Activated naive CD4-positive, alpha-beta T cell treated with anti-CD3 and anti-CD28 coated beads, Interleukin-2, amount 50 U/mL, for 24 hours (primary cell): ENCODE measurements around the gene USF1.
"Not testable (repeated sequence)": the region's sequence is repeated elsewhere in the genome, so short reads cannot be mapped to it uniquely, and the experiment has no call there.

Experiments used
- H3K27ac Mint-ChIP-seq: one replicate; pipeline ENCODE4 v1.8.0; 2021; ENCODE audit warnings: mild to moderate bottlenecking, mixed read lengths
- H3K27me3 Mint-ChIP-seq: one replicate; pipeline ENCODE4 v1.8.0; 2021; ENCODE audit warnings: mixed read lengths
- H3K36me3 Mint-ChIP-seq: one replicate; pipeline ENCODE4 v1.8.0; 2021; ENCODE audit warnings: mixed read lengths
- H3K4me1 Mint-ChIP-seq: one replicate; pipeline ENCODE4 v1.8.0; 2021; ENCODE audit warnings: mixed read lengths
- H3K4me3 Mint-ChIP-seq: one replicate; pipeline ENCODE4 v1.8.0; 2021; ENCODE audit warnings: mild to moderate bottlenecking, mixed read lengths
- H3K9me3 Mint-ChIP-seq: one replicate; pipeline ENCODE4 v1.8.0; 2021; ENCODE audit warnings: mixed read lengths

The USF1 gene

GRCh38 chr1:161068306-161069234 lies 22.8 kb upstream of the USF1 start:
- H3K9me3 Mint-ChIP-seq, result no peaks in the 10 kb centered on the region
- H3K4me3 Mint-ChIP-seq, result peak overlapping the region; percentile 95
- peaks cover 76% of the 10 kb centered on the region for H3K4me1 Mint-ChIP-seq
- no peaks in the 10 kb centered on the region for H3K27me3 Mint-ChIP-seq
- peaks cover 8% of the 10 kb centered on the region for H3K36me3 Mint-ChIP-seq
- peak overlapping the region; percentile 97 for H3K27ac Mint-ChIP-seq

- Mint-ChIP-seq H3K36me3 (peaks cover 11% of the 10 kb centered on the region), H3K27ac (peak overlapping the region; percentile 98), H3K4me1 (peaks cover 88% of the 10 kb centered on the region), H3K9me3 (no peaks in the 10 kb centered on the region), H3K27me3 (no peaks in the 10 kb centered on the region), H3K4me3 (peak overlapping the region; percentile 95)
Measured at GRCh38 chr1:161066694-161067093, 20.9 kb upstream of the USF1 start.

GRCh38 chr1:161065681-161066080 lies 19.9 kb upstream of the USF1 start:
- not testable (repeated sequence) for H3K9me3 Mint-ChIP-seq, H3K27me3 Mint-ChIP-seq
- Mint-ChIP-seq H3K4me3 (peak overlapping the region; percentile 72), H3K4me1 (peaks cover 83% of the 10 kb centered on the region), H3K27ac (peak overlapping the region; percentile 87), H3K36me3 (peaks cover 11% of the 10 kb centered on the region)

DNA sequence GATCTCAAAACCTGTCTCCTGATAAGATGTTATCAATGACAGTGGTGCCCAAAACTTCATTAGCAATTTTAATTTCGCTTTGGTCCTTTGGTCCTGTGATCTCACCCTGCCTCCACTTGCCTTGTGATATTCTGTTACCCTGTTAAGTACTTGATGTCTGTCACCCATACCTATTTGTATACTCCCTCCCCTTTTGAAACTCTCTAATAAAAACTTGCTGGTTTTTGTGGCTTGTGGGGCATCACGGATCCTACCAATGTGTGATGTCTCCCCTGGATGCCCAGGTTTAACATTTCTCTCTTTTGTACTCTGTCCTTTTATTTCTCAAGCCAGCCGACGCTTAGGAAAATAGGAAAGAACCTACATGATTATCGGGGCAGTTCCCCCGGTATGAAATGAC lies 18.2 kb upstream of the USF1 start:
- Mint-ChIP-seq H3K36me3 (peaks cover 17% of the 10 kb centered on the region), H3K4me1 (peaks cover 86% of the 10 kb centered on the region), H3K27ac (peak overlapping the region; percentile 97), H3K4me3 (peak overlapping the region; percentile 84)
- H3K9me3 Mint-ChIP-seq, H3K27me3 Mint-ChIP-seq: not testable (repeated sequence)

DNA sequence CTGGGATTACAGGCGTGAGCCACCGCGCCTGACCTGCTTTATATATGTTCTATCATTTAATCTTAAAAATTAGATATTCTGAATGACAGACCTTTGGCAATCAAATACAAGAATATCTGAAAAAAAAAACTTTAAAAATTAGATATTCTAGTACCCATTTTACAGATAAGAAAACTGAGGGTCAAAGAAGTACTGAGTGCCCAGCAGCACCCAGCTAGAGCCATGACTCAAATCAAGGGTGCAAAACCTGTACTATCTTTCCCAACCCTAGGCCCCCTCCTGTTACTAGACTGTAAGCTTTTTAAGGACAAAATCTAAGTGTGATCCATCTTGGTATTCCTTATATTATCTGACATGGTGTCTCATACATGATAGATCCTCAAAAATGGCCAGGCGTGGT lies 15.6 kb upstream of the USF1 start:
- Mint-ChIP-seq H3K9me3 (no peaks in the 10 kb centered on the region), H3K27me3 (no peaks in the 10 kb centered on the region), H3K4me3 (no peak overlapping the region), H3K27ac (peak overlapping the region; percentile 94), H3K4me1 (peaks cover 75% of the 10 kb centered on the region), H3K36me3 (peaks cover 19% of the 10 kb centered on the region)

DNA sequence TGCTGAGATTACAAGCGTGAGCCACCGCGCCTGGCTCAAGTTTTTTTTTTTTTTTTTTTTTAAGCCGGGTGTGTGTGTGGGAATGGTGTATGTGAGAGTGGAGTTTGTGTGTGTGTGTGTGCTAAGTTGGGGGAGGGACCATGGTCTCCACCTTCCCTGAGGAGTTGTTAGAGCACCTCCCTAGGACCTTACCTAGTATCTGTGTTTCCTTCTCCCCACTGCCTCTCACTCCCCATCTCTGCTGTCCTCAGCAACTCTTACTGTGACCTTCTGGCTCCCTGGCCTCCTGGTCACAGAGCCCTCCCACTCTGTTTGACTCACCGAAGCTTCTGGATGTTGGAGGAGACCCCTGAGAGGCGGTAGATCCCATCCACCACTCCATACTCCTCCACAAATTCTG lies 13.5 kb upstream of the USF1 start:
- Mint-ChIP-seq H3K9me3 (no peaks in the 10 kb centered on the region), H3K4me3 (no peak overlapping the region), H3K4me1 (peaks cover 66% of the 10 kb centered on the region), H3K27ac (peak overlapping the region; percentile 93), H3K36me3 (peaks cover 15% of the 10 kb centered on the region), H3K27me3 (no peaks in the 10 kb centered on the region)

GRCh38 chr1:161054805-161055204 lies 9.0 kb upstream of the USF1 start:
- Mint-ChIP-seq H3K27me3 (no peaks in the 10 kb centered on the region), H3K4me3 (no peak overlapping the region), H3K4me1 (peaks cover 30% of the 10 kb centered on the region), H3K27ac (peak overlapping the region; percentile 17), H3K36me3 (peaks cover 21% of the 10 kb centered on the region), H3K9me3 (no peaks in the 10 kb centered on the region)

DNA sequence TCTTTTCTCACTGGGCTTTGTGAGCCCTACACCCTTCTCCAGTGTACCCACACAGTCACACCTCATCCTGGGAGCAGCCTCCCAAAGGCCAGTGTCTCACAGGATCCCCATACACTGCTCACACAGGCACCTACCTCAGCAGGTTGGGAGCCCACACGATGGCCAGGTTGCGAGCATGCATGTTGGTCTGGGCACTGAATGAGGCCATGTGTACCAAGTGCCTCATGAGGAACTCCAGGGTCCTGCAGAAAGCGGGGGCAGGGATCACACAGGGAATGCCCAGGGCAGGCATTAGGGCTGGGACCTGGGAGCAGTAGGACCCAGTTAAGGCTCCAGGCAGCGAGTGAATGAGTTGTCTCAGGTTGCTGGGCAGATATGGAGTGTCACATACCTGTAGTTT lies 8.5 kb upstream of the USF1 start:
- no peak overlapping the region for H3K4me3 Mint-ChIP-seq
- peaks cover 17% of the 10 kb centered on the region for H3K36me3 Mint-ChIP-seq
- no peaks in the 10 kb centered on the region for H3K27me3 Mint-ChIP-seq
- no peaks in the 10 kb centered on the region for H3K9me3 Mint-ChIP-seq
- H3K4me1 Mint-ChIP-seq, result peaks cover 24% of the 10 kb centered on the region
- no peak overlapping the region for H3K27ac Mint-ChIP-seq

- no peaks in the 10 kb centered on the region for H3K27me3 Mint-ChIP-seq
- H3K4me3 Mint-ChIP-seq, result no peak overlapping the region
- H3K36me3 Mint-ChIP-seq, result peaks cover 22% of the 10 kb centered on the region
- H3K9me3 Mint-ChIP-seq, result no peaks in the 10 kb centered on the region
- H3K27ac Mint-ChIP-seq, result peak overlapping the region; percentile 65
- peaks cover 27% of the 10 kb centered on the region for H3K4me1 Mint-ChIP-seq
Measured at GRCh38 chr1:161052899-161053298, 7.1 kb upstream of the USF1 start.

- Mint-ChIP-seq H3K9me3 (no peaks in the 10 kb centered on the region), H3K4me1 (peaks cover 18% of the 10 kb centered on the region), H3K27me3 (no peaks in the 10 kb centered on the region), H3K4me3 (no peak overlapping the region), H3K36me3 (peaks cover 17% of the 10 kb centered on the region), H3K27ac (peak overlapping the region; percentile 62)
Measured at GRCh38 chr1:161051219-161051618, 5.4 kb upstream of the USF1 start.

- H3K27me3 Mint-ChIP-seq, result no peaks in the 10 kb centered on the region
- H3K9me3 Mint-ChIP-seq, result no peaks in the 10 kb centered on the region
- peaks cover 25% of the 10 kb centered on the region for H3K4me1 Mint-ChIP-seq
- H3K36me3 Mint-ChIP-seq, result peaks cover 20% of the 10 kb centered on the region
- H3K27ac Mint-ChIP-seq, result peak overlapping the region; percentile 46
- no peak overlapping the region for H3K4me3 Mint-ChIP-seq
Measured at GRCh38 chr1:161048949-161049722, 3.4 kb upstream of the USF1 start.

DNA sequence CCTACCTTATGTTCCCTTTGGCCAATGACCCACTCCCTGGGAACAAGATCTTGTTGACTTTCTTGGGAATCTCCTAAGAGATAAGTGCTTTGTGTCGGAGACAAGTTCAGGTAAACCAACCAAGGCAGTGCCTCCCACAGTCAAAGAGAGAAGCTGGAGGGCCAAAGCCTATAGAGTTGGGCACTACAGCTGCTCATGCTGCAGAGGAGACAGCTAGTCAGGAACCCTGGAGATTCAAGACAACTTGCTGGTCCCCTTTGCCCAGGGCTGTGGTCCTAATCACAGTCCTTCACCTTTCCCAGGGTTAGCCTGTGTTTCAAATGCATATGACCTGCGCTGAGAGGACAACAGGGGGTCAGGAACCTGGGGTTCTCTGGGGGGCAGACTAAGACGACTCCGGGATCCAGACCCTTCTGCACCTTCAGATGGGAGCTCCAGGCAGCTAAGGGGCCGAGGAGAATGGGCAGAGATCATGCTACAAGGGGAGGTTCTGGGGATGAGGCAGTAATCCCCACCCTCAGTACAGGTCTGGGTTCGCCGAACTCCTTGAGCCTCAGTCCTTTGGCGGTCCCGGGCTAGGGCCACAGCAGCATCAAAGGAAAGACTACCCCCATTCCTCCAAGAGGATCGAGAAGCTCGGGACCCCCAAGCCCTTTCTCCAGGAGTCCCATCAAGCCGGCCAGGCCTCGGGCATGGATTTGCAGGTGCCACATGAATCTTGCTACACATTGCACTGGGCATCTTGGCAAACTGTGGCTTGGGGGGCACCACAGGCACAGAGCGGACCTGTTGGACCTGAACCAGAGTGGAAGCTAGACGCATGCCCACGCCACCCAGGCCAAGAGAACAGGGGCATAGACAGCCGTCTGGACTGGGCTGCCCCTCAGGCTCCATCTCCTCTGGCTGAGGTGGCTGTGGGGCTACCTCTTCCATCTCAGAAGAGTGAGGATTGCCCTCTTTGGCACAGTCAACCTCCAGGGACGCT lies 2.0 kb upstream of the USF1 start:
- H3K27ac Mint-ChIP-seq, result peak overlapping the region; percentile 51
- no peaks in the 10 kb centered on the region for H3K9me3 Mint-ChIP-seq
- peaks cover 12% of the 10 kb centered on the region for H3K36me3 Mint-ChIP-seq
- H3K27me3 Mint-ChIP-seq, result no peaks in the 10 kb centered on the region
- peaks cover 26% of the 10 kb centered on the region for H3K4me1 Mint-ChIP-seq
- H3K4me3 Mint-ChIP-seq, result no peak overlapping the region

DNA sequence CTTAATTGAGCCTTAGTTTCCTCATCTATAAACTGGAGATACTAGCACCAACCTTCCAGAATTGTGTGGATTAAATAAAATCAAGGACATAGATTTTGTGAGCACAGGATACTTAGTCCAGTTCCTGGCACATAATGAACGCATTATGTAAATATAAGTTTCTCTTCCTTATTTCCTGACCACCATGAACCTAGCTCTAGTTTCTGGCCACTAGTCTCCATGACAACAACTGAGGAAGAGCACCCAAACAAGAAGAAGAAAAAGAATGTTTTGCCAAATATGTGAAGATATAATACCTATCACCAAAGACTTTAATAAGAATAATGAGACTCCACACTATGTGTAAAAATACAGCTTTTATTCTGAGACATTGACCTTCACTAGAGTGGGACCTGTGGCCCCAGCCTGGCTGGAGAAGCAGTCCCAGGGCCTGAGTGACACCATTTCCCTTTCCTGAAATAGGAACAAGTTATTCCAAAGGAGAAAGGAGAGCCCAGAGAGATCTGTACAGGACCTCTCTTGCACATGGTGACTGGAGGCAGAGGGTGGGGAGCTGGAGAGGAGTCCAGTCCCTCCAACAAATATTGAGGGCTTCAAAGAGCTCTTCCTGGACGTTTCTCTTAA lies 940 bp upstream of the USF1 start:
- Mint-ChIP-seq H3K4me1 (peaks cover 33% of the 10 kb centered on the region), H3K4me3 (peak overlapping the region; percentile 99), H3K27ac (peak overlapping the region; percentile 100), H3K9me3 (no peaks in the 10 kb centered on the region), H3K36me3 (peaks cover 12% of the 10 kb centered on the region), H3K27me3 (no peaks in the 10 kb centered on the region)

DNA sequence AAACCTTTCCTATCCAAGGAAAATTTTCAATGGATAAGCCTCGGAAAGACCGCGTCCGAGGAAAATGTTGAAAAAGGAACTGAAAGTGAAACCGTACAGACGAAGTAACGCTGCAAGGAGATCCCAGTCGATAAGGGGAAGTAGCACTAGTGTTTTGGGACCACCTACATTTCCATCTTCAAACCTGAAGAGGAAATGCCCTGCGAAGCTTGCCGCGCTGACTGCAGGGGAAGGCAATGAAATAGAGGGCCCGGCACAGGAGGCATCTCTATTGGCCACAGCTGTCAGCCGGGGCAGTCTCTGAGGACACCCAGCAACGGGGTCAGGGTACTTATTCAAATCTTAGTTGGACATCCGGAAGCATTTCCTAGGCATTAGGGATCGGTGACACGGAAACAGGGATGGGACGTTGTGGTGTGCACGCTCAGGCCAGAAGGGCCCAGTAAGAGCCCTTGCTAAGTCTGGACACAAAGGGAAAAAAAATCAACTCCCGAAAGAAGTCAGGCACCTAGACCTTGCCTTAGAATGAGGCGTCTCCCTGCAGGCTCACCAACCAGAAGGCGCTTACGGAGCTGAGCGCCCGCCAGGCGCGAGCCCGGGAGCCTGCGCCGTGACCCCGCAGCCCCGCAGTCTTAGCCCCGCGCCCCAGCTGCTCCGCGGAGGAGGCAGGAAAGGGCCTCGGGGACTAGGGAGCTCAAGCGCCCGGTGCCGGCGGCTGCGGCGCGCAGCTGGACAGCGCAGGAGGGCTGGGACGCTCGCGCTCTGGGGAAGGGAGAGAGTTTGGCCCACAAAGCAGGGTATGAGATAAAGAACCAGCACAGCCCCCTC lies 655 bp downstream of the USF1 start:
- Mint-ChIP-seq H3K4me1 (peaks cover 39% of the 10 kb centered on the region), H3K27me3 (no peaks in the 10 kb centered on the region), H3K9me3 (no peaks in the 10 kb centered on the region), H3K27ac (peak overlapping the region; percentile 100), H3K4me3 (peak overlapping the region; percentile 99), H3K36me3 (peaks cover 14% of the 10 kb centered on the region)
